A549 (cell line): ENCODE data around the gene LYRM2. TPM values are rescaled to one million over a fixed set of nuclear protein-coding genes. Genes with fewer than 3 reads are reported as not detected.

Experiments
- ATAC-seq, 2 experiments: fragments of 200-7000 bp in 1 of 2; fragments of >200 bp in 1 of 2; cut with Nextera tagmentation in 1 of 2; cut with Tn5 transposase in 1 of 2; 3 replicates each; pipeline versions ENCODE4 v1.8.0 to v1.9.1; 2018 to 2020; ENCODE audit warnings: mild to moderate bottlenecking in 1 of 2, moderate library complexity in 1 of 2
- CTCF ChIA-PET: fragments of 300-600 bp; sonication (Branson Sonifier 250); formaldehyde crosslinking; extraction: SDS; loops from one replicate; lab custom pipeline; 2021; ENCODE audit warnings: antibody characterized with exemption, inconsistent platforms; lab: Yijun Ruan, JAX
- POLR2A ChIA-PET: fragments of 350-600 bp; formaldehyde crosslinking; extraction: SDS; loops from one replicate; lab custom pipeline; 2021; ENCODE audit warnings: antibody characterized with exemption, inconsistent platforms; lab: Yijun Ruan, JAX
- DNase-seq, 2 experiments: peaks; one replicate each; pipeline versions ENCODE4 v3.0.0 to v3.0.0-alpha.2; 2011 to 2016; ENCODE audit warnings: low read depth in 1 of 2, low spot score in 1 of 2
- FAIRE-seq: peaks from 2 replicates; lab custom pipeline; 2011; peaks lifted over from hg19 to GRCh38; lab: Jason Lieb, UNC
- H3K27ac ChIP-seq, 2 experiments: fragments of >200 bp; sonication (Bioruptor Twin); formaldehyde crosslinking; 3 replicates each; pipeline ENCODE4 v1.5.1; 2016 to 2017
- H3K4me1 ChIP-seq: fragments of >200 bp; sonication (Bioruptor Twin); formaldehyde crosslinking; 3 replicates; pipeline ENCODE4 v1.6.1; 2016
- H3K4me2 ChIP-seq: fragments of >200 bp; sonication (Bioruptor Twin); formaldehyde crosslinking; 3 replicates; pipeline ENCODE4 v1.6.1; 2016
- H3K4me3 ChIP-seq: fragments of >200 bp; sonication (Bioruptor Twin); formaldehyde crosslinking; 3 replicates; pipeline ENCODE4 v1.5.1; 2016
- H3K9me3 ChIP-seq: fragments of >200 bp; sonication (Bioruptor Twin); formaldehyde crosslinking; 3 replicates; pipeline ENCODE4 v1.6.1; 2016
- BHLHE40 ChIP-seq: IDR thresholded peaks from 2 replicates; pipeline ENCODE4 v1.6.1; 2012; ENCODE audit warnings: low read depth, low read length, inconsistent platforms
- CBX8 ChIP-seq: fragments of 200-600 bp; sonication (generic); IDR thresholded peaks from 2 replicates; pipeline ENCODE4 v1.6.1; 2016
- CEBPB ChIP-seq, 2 experiments: fragments of >200 bp in 1 of 2; sonication (Bioruptor Twin) in 1 of 2; formaldehyde crosslinking in 1 of 2; IDR thresholded peaks; 2 replicates each; pipeline ENCODE4 v1.6.1; 2012 to 2016
- CHD2 ChIP-seq: fragments of 150-350 bp; IDR thresholded peaks from 2 replicates; pipeline ENCODE4 v1.6.1; 2014; ENCODE audit warnings: low read length; ENCODE audit not compliant: partially characterized antibody
- CHD4 ChIP-seq: fragments of 200-600 bp; sonication (generic); IDR thresholded peaks from 2 replicates; pipeline ENCODE4 v1.6.1; 2016; ENCODE audit warnings: antibody characterized with exemption, mild to moderate bottlenecking, borderline replicate concordance
- EP300 ChIP-seq, 2 experiments: fragments of >200 bp; sonication (Bioruptor Twin); formaldehyde crosslinking; IDR thresholded peaks; 2 replicates in 1 of 2; 3 replicates in 1 of 2; pipeline ENCODE4 v1.6.1; 2016 to 2017
- FOSL2 ChIP-seq, 2 experiments: fragments of 450-650 bp in 1 of 2; fragments of >200 bp in 1 of 2; sonication (Bioruptor Twin) in 1 of 2; formaldehyde crosslinking; IDR thresholded peaks; 2 replicates each; pipeline versions ENCODE4 v1.5.0 to v1.6.1; 2016 to 2020; ENCODE audit warnings: mild to moderate bottlenecking in 1 of 2, moderate library complexity in 1 of 2
- JUN ChIP-seq, 2 experiments: fragments of >200 bp; sonication (Bioruptor Twin); formaldehyde crosslinking; IDR thresholded peaks; 2 replicates in 1 of 2; 3 replicates in 1 of 2; pipeline ENCODE4 v1.6.1; 2016 to 2017
- JUNB ChIP-seq: fragments of >200 bp; sonication (Bioruptor Twin); formaldehyde crosslinking; IDR thresholded peaks from 2 replicates; pipeline ENCODE4 v1.6.1; 2016
- KDM1A ChIP-seq: fragments of 200-600 bp; sonication (generic); IDR thresholded peaks from 2 replicates; pipeline ENCODE4 v1.6.1; 2016; ENCODE audit warnings: low read depth, mild to moderate bottlenecking
- MAFK ChIP-seq: fragments of 450-650 bp; IDR thresholded peaks from 2 replicates; pipeline ENCODE4 v1.6.1; 2014; ENCODE audit not compliant: partially characterized antibody
- PHF8 ChIP-seq: fragments of 200-600 bp; sonication (generic); IDR thresholded peaks from 2 replicates; pipeline ENCODE4 v1.6.1; 2016; ENCODE audit warnings: low read depth, mild to moderate bottlenecking, antibody characterized with exemption, moderate library complexity, borderline replicate concordance
- SMC3 ChIP-seq: fragments of >200 bp; sonication (Bioruptor Twin); formaldehyde crosslinking; IDR thresholded peaks from 3 replicates; pipeline ENCODE4 v1.6.1; 2018; ENCODE audit warnings: inconsistent platforms
- ZFP36 ChIP-seq: fragments of 450-650 bp; IDR thresholded peaks from 2 replicates; pipeline ENCODE4 v1.6.1; 2014; ENCODE audit warnings: borderline replicate concordance; ENCODE audit not compliant: partially characterized antibody
- WGBS: methylation state at CpG from one replicate; pipeline ENCODE4 v1.1.6; 2017; ENCODE audit errors: missing lambda C conversion rate; 5-methylcytosine and 5-hydroxymethylcytosine counted together
- polyA plus RNA-seq, 4 experiments: library from polyadenylated mRNA; depleted of rRNA in 3 of 4; stranded (reverse); fragments of >200 nt; fragmentation: RNase III in 1 of 4; extraction: RNeasy Plus Mini Kit Qiagen cat#74134 plus additional on column Dnase treatment in 1 of 4; gene quantifications; 2 replicates in 3 of 4; 3 replicates in 1 of 4; pipeline ENCODE4 v1.2.3, GENCODE V29; 2011 to 2017
- TF ChIP-seq, protein P1 (sequence below): fragments of 450-650 bp; IDR thresholded peaks from 2 replicates; pipeline ENCODE4 v1.6.1; 2014; ENCODE audit warnings: antibody characterized with exemption
- TF ChIP-seq, protein P2 (sequence below): fragments of 250-450 bp; sonication (Bioruptor Pico); IDR thresholded peaks from 2 replicates; pipeline ENCODE4 v1.5.0; 2020; ENCODE audit warnings: low read depth, mild to moderate bottlenecking, moderate library complexity
- TF ChIP-seq, protein P3 (sequence below): fragments of 150-350 bp; IDR thresholded peaks from 2 replicates; pipeline ENCODE4 v1.6.1; 2014; ENCODE audit warnings: low read depth, mild to moderate bottlenecking, low read length
- TF ChIP-seq, protein P4 (sequence below): fragments of 250-450 bp; sonication (Bioruptor Pico); IDR thresholded peaks from 2 replicates; pipeline ENCODE4 v1.5.0; 2021; ENCODE audit warnings: mild to moderate bottlenecking, moderate library complexity, borderline replicate concordance

LYRM2 gene
- polyA plus RNA-seq, 2 of the 4 experiments (the other 2 are of a cell fraction): 33.2 to 56.0 TPM

DNA sequence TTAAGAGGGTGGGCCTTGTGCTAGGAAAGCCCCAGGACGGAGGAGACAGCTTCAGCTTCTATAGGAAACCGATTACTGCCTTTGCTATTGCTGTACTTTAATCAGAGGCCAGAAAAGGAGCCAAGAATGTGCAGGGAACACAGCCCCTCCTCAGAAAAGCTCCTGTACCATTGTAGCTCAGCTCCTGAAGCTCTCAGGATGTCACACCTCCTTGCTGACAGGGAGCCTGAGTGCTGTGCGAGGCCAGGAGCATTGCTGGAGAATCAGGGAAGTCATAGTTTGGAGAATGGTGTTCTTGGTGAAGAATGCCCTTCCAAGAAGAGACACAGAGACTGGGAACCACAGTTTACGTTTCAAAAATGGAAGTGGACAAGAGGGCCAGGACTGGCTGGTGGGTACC lies 46.8 kb downstream of the LYRM2 start:
- 64% methylated on average over 4 of the region's 4 CpGs for WGBS
- H3K4me2 ChIP-seq: no peak overlapping the region
- POLR2A ChIA-PET: no interaction called here
- no peak for ATAC-seq
- no peaks in the 10 kb centered on the region for H3K4me1 ChIP-seq
- H3K4me3 ChIP-seq: no peak overlapping the region
- TF ChIP-seq JUNB: no peak
- no peak for TF ChIP-seq CHD4
- no peak for TF ChIP-seq SMC3
- TF ChIP-seq MAFK: no peak
- TF ChIP-seq BHLHE40: no peak
- TF ChIP-seq JUN (IDR thresholded peaks at IDR 0.05): no peak
- TF ChIP-seq, protein P1, sequence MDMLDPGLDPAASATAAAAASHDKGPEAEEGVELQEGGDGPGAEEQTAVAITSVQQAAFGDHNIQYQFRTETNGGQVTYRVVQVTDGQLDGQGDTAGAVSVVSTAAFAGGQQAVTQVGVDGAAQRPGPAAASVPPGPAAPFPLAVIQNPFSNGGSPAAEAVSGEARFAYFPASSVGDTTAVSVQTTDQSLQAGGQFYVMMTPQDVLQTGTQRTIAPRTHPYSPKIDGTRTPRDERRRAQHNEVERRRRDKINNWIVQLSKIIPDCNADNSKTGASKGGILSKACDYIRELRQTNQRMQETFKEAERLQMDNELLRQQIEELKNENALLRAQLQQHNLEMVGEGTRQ: no peak
- TF ChIP-seq CBX8: no peak
- no peak for TF ChIP-seq FOSL2 (IDR thresholded peaks at IDR 0.05)
- TF ChIP-seq FOSL2 (CRISPR knock-in tag; IDR thresholded peaks at IDR 0.05): no peak
- TF ChIP-seq, all 56 proteins: peak for 0
- no peak for DNase-seq
- Histone ChIP-seq H3K27ac (no peak overlapping the region), H3K9me3 (no peaks in the 10 kb centered on the region)
- CTCF ChIA-PET: no interaction called here
- FAIRE-seq: no peak

DNA sequence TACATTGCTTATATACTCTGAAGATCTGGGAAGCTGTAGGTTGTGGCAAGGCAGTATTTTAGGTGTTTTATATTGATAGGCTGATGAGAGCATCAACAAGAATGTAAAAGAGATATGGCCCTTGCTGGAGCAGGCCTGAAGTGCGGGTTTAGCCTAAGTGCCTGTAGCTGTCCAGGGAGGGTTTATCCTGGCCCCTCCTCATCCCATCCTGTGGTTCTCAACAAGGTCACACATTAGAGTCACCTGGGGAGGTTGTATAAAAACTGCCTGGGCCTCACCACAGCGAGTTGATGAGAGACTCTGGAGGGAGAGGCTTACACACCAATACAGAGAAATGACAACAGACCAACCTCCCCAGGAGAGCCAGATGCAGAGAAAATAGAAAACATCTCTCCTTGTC lies 48.4 kb downstream of the LYRM2 start:
- H3K4me1 ChIP-seq: no peaks in the 10 kb centered on the region
- ATAC-seq (no peak), FAIRE-seq (no peak), DNase-seq (no peak)
- no peak overlapping the region for H3K4me3 ChIP-seq
- TF ChIP-seq ZFP36 (no peak), CHD2 (no peak), EP300 (IDR thresholded peaks at IDR 0.05) (no peak), PHF8 (no peak), CBX8 (no peak)
- TF ChIP-seq, protein P2, sequence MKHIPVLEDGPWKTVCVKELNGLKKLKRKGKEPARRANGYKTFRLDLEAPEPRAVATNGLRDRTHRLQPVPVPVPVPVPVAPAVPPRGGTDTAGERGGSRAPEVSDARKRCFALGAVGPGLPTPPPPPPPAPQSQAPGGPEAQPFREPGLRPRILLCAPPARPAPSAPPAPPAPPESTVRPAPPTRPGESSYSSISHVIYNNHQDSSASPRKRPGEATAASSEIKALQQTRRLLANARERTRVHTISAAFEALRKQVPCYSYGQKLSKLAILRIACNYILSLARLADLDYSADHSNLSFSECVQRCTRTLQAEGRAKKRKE: no peak
- TF ChIP-seq, protein P1: no peak
- H3K4me2 ChIP-seq: no peak overlapping the region
- CTCF ChIA-PET: no interaction called here
- 35% methylated on average over 2 of the region's 2 CpGs for WGBS
- H3K9me3 ChIP-seq: no peaks in the 10 kb centered on the region
- POLR2A ChIA-PET: no interaction called here
- H3K27ac ChIP-seq: no peak overlapping the region

DNA sequence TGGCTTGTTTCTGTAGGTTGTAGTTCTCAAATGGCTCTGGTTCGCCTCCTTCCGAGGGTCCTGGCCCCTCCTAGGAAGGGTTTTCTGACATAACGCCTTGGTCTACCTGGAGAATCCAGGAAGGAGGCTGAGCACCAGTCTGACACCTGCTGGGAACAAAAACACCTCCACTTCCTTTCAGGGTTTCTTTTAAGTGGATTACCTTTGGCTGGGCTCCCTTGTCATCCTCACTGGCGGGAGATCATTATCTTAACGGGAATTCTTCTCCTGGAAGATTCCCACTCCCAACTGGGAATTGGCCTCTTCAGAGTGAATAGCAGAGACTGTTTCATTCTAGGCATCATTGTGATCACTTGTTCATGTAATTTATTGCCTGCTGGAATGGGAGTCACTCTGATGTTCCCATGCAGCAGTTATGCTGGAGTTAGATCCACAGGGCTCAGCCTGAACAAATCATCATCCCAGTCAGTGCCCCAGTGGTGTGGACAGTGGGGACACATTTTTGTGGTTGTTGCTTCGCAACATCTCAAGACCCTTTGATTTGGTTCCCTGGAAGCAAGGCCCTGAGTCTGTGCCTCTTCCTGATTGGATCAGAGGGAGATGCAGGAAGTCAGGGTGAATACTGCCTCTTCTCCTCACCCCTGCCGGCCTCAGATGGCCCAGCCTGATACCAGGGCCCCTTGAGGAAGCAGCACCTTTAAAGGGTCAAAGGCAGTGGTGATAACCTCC lies 49.1 kb downstream of the LYRM2 start:
- TF ChIP-seq, protein P3, sequence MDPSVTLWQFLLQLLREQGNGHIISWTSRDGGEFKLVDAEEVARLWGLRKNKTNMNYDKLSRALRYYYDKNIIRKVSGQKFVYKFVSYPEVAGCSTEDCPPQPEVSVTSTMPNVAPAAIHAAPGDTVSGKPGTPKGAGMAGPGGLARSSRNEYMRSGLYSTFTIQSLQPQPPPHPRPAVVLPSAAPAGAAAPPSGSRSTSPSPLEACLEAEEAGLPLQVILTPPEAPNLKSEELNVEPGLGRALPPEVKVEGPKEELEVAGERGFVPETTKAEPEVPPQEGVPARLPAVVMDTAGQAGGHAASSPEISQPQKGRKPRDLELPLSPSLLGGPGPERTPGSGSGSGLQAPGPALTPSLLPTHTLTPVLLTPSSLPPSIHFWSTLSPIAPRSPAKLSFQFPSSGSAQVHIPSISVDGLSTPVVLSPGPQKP: no peak
- TF ChIP-seq CHD4 (no peak), CEBPB (IDR thresholded peaks at IDR 0.05) (no peak), SMC3 (no peak), KDM1A (no peak)
- TF ChIP-seq, protein P4, sequence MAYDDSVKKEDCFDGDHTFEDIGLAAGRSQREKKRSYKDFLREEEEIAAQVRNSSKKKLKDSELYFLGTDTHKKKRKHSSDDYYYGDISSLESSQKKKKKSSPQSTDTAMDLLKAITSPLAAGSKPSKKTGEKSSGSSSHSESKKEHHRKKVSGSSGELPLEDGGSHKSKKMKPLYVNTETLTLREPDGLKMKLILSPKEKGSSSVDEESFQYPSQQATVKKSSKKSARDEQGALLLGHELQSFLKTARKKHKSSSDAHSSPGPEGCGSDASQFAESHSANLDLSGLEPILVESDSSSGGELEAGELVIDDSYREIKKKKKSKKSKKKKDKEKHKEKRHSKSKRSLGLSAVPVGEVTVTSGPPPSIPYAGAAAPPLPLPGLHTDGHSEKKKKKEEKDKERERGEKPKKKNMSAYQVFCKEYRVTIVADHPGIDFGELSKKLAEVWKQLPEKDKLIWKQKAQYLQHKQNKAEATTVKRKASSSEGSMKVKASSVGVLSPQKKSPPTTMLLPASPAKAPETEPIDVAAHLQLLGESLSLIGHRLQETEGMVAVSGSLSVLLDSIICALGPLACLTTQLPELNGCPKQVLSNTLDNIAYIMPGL: no peak
- ChIA-PET CTCF (no interaction called here), POLR2A (no interaction called here)
- H3K4me2 ChIP-seq: no peak overlapping the region
- WGBS: 71% methylated on average over 7 of the region's 7 CpGs
- no peak overlapping the region for H3K4me3 ChIP-seq
- H3K27ac ChIP-seq: no peak overlapping the region
- H3K4me1 ChIP-seq: no peaks in the 10 kb centered on the region
- FAIRE-seq: no peak
- H3K9me3 ChIP-seq: no peaks in the 10 kb centered on the region
- ATAC-seq: no peak
- DNase-seq: no peak
